HL-60 (cell line): Measurements from ENCODE around the gene CYB561.

Experiments used
- DNase-seq, 2 experiments: peaks; one replicate each; pipeline ENCODE4 v3.0.0-alpha.2; 2010 to 2020; ENCODE audit warnings: low read depth in 1 of 2, low spot score in 1 of 2
- H3K27ac ChIP-seq: fragments of 250-450 bp; sonication (Bioruptor Pico); replicated peaks from 2 replicates; pipeline ENCODE4 v1.5.1; 2020; ENCODE audit warnings: mild to moderate bottlenecking, moderate library complexity
- H3K27me3 ChIP-seq: fragments of 250-450 bp; sonication (Bioruptor Pico); 2 replicates; pipeline ENCODE4 v1.5.1; 2021; ENCODE audit warnings: mild to moderate bottlenecking, moderate library complexity; ENCODE audit not compliant: insufficient read depth, poor library complexity, severe bottlenecking
- H3K4me3 ChIP-seq: replicated peaks from 2 replicates; pipeline ENCODE4 v1.5.1; 2011; ENCODE audit warnings: mild to moderate bottlenecking, control low read depth, low read length; ENCODE audit not compliant: insufficient read depth
- CTCF ChIP-seq: IDR thresholded peaks from one replicate; pipeline ENCODE4 v1.5.1; 2011; ENCODE audit warnings: low read length, control low read depth, inconsistent platforms; ENCODE audit not compliant: insufficient read depth
- GABPA ChIP-seq: IDR thresholded peaks from 2 replicates; pipeline ENCODE4 v1.6.1; 2012; ENCODE audit warnings: low read depth
- POLR2AphosphoS5 ChIP-seq: IDR thresholded peaks from 2 replicates; pipeline ENCODE4 v1.6.1; 2012; ENCODE audit warnings: low read depth
- REST ChIP-seq: IDR thresholded peaks from 2 replicates; pipeline ENCODE4 v1.6.1; 2012; ENCODE audit warnings: low read depth; ENCODE audit not compliant: insufficient replicate concordance
- SPI1 ChIP-seq: IDR thresholded peaks from 2 replicates; pipeline ENCODE4 v1.6.1; 2012; ENCODE audit warnings: low read depth, mild to moderate bottlenecking, borderline replicate concordance

The CYB561 gene

GRCh38 chr17:63442549-63443035 is 3.5 kb downstream of the CYB561 start:
- Histone ChIP-seq H3K27ac (no peak overlapping the region), H3K4me3 (no peak overlapping the region), H3K27me3 (peaks cover 3% of the 10 kb centered on the region)
- TF ChIP-seq POLR2AphosphoS5 (no peak), CTCF (no peak), GABPA (no peak), SPI1 (no peak)
- DNase-seq: no peak

GRCh38 chr17:63442074-63442473 is 4.0 kb downstream of the CYB561 start:
- DNase-seq: no peak
- H3K27ac ChIP-seq: no peak overlapping the region
- H3K27me3 ChIP-seq: peaks cover 3% of the 10 kb centered on the region
- no peak for TF ChIP-seq REST
- H3K4me3 ChIP-seq: no peak overlapping the region

GRCh38 chr17:63441654-63442053 is 4.5 kb downstream of the CYB561 start:
- Histone ChIP-seq H3K27ac (no peak overlapping the region), H3K4me3 (no peak overlapping the region), H3K27me3 (peaks cover 3% of the 10 kb centered on the region)
- no peak for DNase-seq
- TF ChIP-seq GABPA: no peak
- no peak for TF ChIP-seq REST
- TF ChIP-seq CTCF: no peak
- TF ChIP-seq SPI1: no peak
- no peak for TF ChIP-seq POLR2AphosphoS5

GRCh38 chr17:63440770-63441335 is 5.3 kb downstream of the CYB561 start:
- Histone ChIP-seq H3K27me3 (peaks cover 3% of the 10 kb centered on the region), H3K27ac (no peak overlapping the region), H3K4me3 (no peak overlapping the region)
- TF ChIP-seq POLR2AphosphoS5 (no peak), CTCF (no peak), GABPA (no peak), SPI1 (no peak)
- DNase-seq: no peak
